A673 (cell line): Measurements from ENCODE around the gene PCDHGA5. TPM values are rescaled to one million over a fixed set of nuclear protein-coding genes. Genes with fewer than 3 reads are reported as not detected.
A peak's percentile ranks its signal among the peaks of the same experiment; 100 is the strongest.
"Not testable (repeated sequence)": the region's sequence is repeated elsewhere in the genome, so short reads cannot be mapped to it uniquely, and the experiment has no call there.

Experiments
- BruUV-seq: library from RNA; stranded (reverse); fragments of 400-500 nt; replicated peaks from 2 replicates; lab custom pipeline; 2021; lab: Mats Ljungman, UMichigan
- CTCF ChIA-PET: fragments of 300-600 bp; sonication (Branson Sonifier 250); formaldehyde crosslinking; loops from one replicate; lab custom pipeline; 2022; ENCODE audit warnings: antibody characterized with exemption; lab: Charles Lee
- POLR2A ChIA-PET: fragments of 300-600 bp; sonication (Branson Sonifier 250); formaldehyde crosslinking; loops from one replicate; lab custom pipeline; 2022; ENCODE audit warnings: antibody characterized with exemption; ENCODE audit not compliant: low non-redundant PET; lab: Charles Lee
- DNase-seq: peaks from one replicate; pipeline ENCODE4 v3.0.0-alpha.2; 2015; ENCODE audit warnings: low spot score
- H3K27ac ChIP-seq: fragments of 200-600 bp; sonication (generic); 2 replicates; pipeline ENCODE4 v1.5.1; 2016; ENCODE audit warnings: mixed run types, low read depth, mild to moderate bottlenecking, mixed read lengths, antibody characterized with exemption, low read length; ENCODE audit not compliant: poor library complexity, severe bottlenecking
- H3K27me3 ChIP-seq: fragments of 200-600 bp; sonication (generic); replicated peaks from 2 replicates; pipeline ENCODE4 v1.6.1; 2017; ENCODE audit warnings: mixed run types, low read depth, mild to moderate bottlenecking, mixed read lengths, antibody characterized with exemption, low read length; ENCODE audit not compliant: insufficient read depth, poor library complexity
- H3K36me3 ChIP-seq: fragments of 200-600 bp; sonication (generic); 2 replicates; pipeline ENCODE4 v1.6.1; 2016; ENCODE audit warnings: mixed run types, mild to moderate bottlenecking, mixed read lengths, antibody characterized with exemption, low read length; ENCODE audit not compliant: insufficient read depth, poor library complexity, severe bottlenecking
- H3K4me1 ChIP-seq: fragments of 200-600 bp; sonication (generic); 2 replicates; pipeline ENCODE4 v1.6.1; 2017; ENCODE audit warnings: mixed run types, mild to moderate bottlenecking, mixed read lengths, antibody characterized with exemption, low read length; ENCODE audit not compliant: insufficient read depth, poor library complexity, severe bottlenecking
- H3K4me3 ChIP-seq: fragments of 200-600 bp; sonication (generic); 2 replicates; pipeline ENCODE4 v1.5.1; 2016; ENCODE audit warnings: low read depth, mixed run types, mild to moderate bottlenecking, mixed read lengths, low read length; ENCODE audit not compliant: poor library complexity, severe bottlenecking
- H3K9me3 ChIP-seq: fragments of 200-600 bp; sonication (generic); 2 replicates; pipeline ENCODE4 v1.6.1; 2016; ENCODE audit warnings: mixed run types, low read depth, mild to moderate bottlenecking, mixed read lengths, antibody characterized with exemption, low read length; ENCODE audit not compliant: poor library complexity, severe bottlenecking
- EZH2 ChIP-seq: fragments of 200-600 bp; sonication (generic); IDR thresholded peaks from 2 replicates; pipeline ENCODE4 v1.6.1; 2017; ENCODE audit warnings: borderline replicate concordance, low read depth, mild to moderate bottlenecking, mixed read lengths, antibody characterized with exemption, low read length; ENCODE audit not compliant: poor library complexity, severe bottlenecking
- intact Hi-C: fragments of 100-400 bp; cut with micrococcal nuclease; formaldehyde crosslinking; loops from one replicate; pipeline ENCODE4 v1.10.0; 2022; ENCODE audit not compliant: unreplicated experiment
- total RNA-seq: library from RNA; stranded (reverse); gene quantifications from 2 replicates; pipeline ENCODE4 v1.2.3, GENCODE V29; 2021
- TF ChIP-seq, protein P1 (sequence below): fragments of 300-800, 200-600 bp; sonication (generic); conservative IDR thresholded peaks from 2 replicates; pipeline ENCODE4 v1.5.1; 2017; ENCODE audit warnings: low read depth, mild to moderate bottlenecking, antibody characterized with exemption, low read length, moderate library complexity, mixed read lengths

Gene PCDHGA5
- total RNA-seq, 1 experiment from 2014 or later: 2.6 TPM

DNA sequence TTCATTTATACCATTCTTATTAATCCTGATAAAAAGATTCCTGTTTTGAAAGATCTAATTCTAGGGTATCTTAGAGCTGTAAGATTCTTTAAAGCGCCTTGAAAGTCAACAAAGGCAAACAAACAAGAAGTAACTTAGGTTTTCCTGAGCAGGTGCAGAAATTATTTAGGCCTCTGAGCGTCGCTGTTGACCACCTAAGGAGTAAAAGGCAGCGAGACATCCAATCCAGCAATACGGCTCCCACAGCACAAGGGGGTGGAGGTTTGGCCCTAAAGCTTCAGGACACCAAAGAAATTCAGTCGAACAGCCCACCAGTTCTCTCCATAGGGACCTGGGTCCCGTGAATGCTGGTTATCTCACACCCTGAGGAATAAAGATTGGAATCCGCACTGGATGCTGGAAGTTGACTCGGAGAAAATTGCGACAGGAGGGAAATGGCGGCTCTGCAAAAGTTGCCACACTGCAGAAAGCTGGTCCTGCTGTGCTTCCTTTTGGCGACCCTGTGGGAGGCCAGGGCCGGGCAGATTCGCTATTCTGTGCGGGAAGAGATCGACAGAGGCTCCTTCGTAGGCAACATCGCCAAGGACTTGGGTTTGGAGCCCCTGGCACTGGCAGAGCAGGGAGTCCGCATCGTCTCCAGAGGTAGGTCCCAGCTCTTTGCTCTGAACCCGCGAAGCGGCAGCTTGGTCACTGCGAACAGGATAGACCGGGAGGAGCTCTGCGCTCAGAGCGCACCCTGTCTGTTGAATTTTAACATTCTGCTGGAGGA lies 25.2 kb upstream of the PCDHGA5 start, which contains the start of gene PCDHGA2:
Gene PCDHGA2, plus strand, starts transcription at position 223 of the 769 bp plus-strand sequence.
- H3K9me3 ChIP-seq: peaks cover 48% of the 10 kb centered on the region
- no TSS peak for BruUV-seq
- no peaks in the 10 kb centered on the region for H3K4me1 ChIP-seq
- CTCF ChIA-PET: interaction anchor here (0.6 kb wide), 1 partner anchor 225 kb away, joined by 3 read pairs; no protein-coding TSS in a partner anchor
- peak; percentile 65 for DNase-seq
- POLR2A ChIA-PET: no interaction called here
- no peak for TF ChIP-seq EZH2
- TF ChIP-seq, protein P1, sequence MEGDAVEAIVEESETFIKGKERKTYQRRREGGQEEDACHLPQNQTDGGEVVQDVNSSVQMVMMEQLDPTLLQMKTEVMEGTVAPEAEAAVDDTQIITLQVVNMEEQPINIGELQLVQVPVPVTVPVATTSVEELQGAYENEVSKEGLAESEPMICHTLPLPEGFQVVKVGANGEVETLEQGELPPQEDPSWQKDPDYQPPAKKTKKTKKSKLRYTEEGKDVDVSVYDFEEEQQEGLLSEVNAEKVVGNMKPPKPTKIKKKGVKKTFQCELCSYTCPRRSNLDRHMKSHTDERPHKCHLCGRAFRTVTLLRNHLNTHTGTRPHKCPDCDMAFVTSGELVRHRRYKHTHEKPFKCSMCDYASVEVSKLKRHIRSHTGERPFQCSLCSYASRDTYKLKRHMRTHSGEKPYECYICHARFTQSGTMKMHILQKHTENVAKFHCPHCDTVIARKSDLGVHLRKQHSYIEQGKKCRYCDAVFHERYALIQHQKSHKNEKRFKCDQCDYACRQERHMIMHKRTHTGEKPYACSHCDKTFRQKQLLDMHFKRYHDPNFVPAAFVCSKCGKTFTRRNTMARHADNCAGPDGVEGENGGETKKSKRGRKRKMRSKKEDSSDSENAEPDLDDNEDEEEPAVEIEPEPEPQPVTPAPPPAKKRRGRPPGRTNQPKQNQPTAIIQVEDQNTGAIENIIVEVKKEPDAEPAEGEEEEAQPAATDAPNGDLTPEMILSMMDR: peak; percentile 55
- intact Hi-C loops: no loop called here
- no peak within 1 kb of the TSS for H3K4me3 ChIP-seq
- H3K27ac ChIP-seq: no peak within 1 kb of the TSS
- no peaks in the 10 kb centered on the region for H3K36me3 ChIP-seq
- no peaks in the 10 kb centered on the region for H3K27me3 ChIP-seq

DNA sequence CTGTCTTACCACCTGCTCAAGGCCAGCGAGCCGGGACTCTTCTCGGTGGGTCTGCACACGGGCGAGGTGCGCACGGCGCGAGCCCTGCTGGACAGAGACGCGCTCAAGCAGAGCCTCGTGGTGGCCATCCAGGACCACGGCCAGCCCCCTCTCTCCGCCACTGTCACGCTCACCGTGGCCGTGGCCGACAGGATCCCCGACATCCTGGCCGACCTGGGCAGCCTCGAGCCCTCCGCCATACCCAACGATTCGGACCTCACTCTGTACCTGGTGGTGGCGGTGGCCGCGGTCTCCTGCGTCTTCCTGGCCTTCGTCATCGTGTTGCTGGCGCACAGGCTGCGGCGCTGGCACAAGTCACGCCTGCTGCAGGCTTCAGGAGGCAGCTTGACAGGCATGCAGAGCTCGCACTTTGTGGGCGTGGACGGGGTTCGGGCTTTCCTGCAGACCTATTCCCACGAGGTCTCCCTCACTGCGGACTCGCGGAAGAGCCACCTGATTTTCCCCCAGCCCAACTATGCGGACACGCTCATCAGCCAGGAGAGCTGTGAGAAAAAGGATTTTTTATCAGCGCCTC lies 23.1 kb upstream of the PCDHGA5 start:
- H3K4me3 ChIP-seq, intact Hi-C loops, DNase-seq, H3K4me1 ChIP-seq, POLR2A ChIA-PET, CTCF ChIA-PET, H3K27me3 ChIP-seq, H3K27ac ChIP-seq, BruUV-seq, H3K36me3 ChIP-seq: not testable (repeated sequence)
- peaks cover 41% of the 10 kb centered on the region for H3K9me3 ChIP-seq

DNA sequence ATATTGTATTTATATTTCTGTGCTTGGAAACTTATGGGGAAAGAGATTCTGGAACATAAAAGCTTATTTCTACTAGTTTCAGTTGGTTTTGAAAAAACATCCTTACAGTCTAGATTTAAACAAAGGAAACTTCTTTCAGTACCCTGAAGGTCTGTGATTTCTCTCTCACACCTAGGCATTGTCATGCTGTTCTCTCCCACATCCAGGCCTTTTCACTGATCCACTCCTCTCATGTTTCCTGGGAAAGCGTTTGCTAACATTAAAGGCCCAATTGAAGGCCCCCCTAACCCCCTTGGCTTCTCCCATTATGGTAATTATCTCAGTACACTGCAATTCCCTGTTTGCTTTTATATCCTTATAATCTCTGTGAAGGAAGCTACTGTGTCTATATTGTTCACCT lies 21.2 kb upstream of the PCDHGA5 start:
- H3K27ac ChIP-seq: no peak overlapping the region
- H3K27me3 ChIP-seq: no peaks in the 10 kb centered on the region
- DNase-seq: no peak
- no peak overlapping the region for H3K4me3 ChIP-seq
- H3K36me3 ChIP-seq: no peaks in the 10 kb centered on the region
- ChIA-PET POLR2A (no interaction called here), CTCF (no interaction called here)
- no peaks in the 10 kb centered on the region for H3K4me1 ChIP-seq
- peaks cover 30% of the 10 kb centered on the region for H3K9me3 ChIP-seq
- TF ChIP-seq EZH2: no peak
- TF ChIP-seq, protein P1: no peak
- no TSS peak for BruUV-seq
- intact Hi-C loops: no loop called here
